HL-60/S4 treated with phorbol 12-myristate 13-acetate at 8.2 ng/mL for 4 days and 3 days (cell line): ENCODE data around the gene KASH5.
"Not testable (repeated sequence)": the region's sequence is repeated elsewhere in the genome, so short reads cannot be mapped to it uniquely, and the experiment has no call there.

ENCODE experiments used
- in situ Hi-C: fragments of 300-500 bp; cut with MboI; formaldehyde crosslinking; loops from 2 replicates; pipeline ENCODE4 v1.15.0; 2022; ENCODE audit warnings: low sequenced_read_pairs

The KASH5 gene

GRCh38 chr19:49435670-49436069, 47.6 kb downstream of the KASH5 start:
- in situ Hi-C loops, result loop anchor here (5.0 kb wide), 1 partner anchor 43 kb away; no protein-coding TSS in a partner anchor

GRCh38 chr19:49436381-49437017, 48.5 kb downstream of the KASH5 start:
- in situ Hi-C loops, result loop anchor here (5.0 kb wide), 1 partner anchor 44 kb away; no protein-coding TSS in a partner anchor

GRCh38 chr19:49437231-49437630, 49.2 kb downstream of the KASH5 start:
- in situ Hi-C loops, result loop anchor here (5.0 kb wide), 1 partner anchor 45 kb away; no protein-coding TSS in a partner anchor

- in situ Hi-C loops, result loop anchor here (5.0 kb wide), 1 partner anchor 46 kb away; no protein-coding TSS in a partner anchor
Observed at GRCh38 chr19:49438261-49438660, 50.2 kb downstream of the KASH5 start.

GRCh38 chr19:49439836-49440235, 51.8 kb downstream of the KASH5 start:
- in situ Hi-C loops, result loop anchor here (5.0 kb wide), 1 partner anchor 48 kb away; no protein-coding TSS in a partner anchor

GRCh38 chr19:49440439-49441209, 52.6 kb downstream of the KASH5 start:
- in situ Hi-C loops, result no loop called here

- in situ Hi-C loops, result no loop called here
Observed at GRCh38 chr19:49441210-49441959, 53.3 kb downstream of the KASH5 start, which contains the start of gene SLC17A7. Gene SLC17A7, minus strand, starts transcription at chr19:49441527. Its CDS starts 148 bp downstream, at chr19:49441379.

- in situ Hi-C loops, result no loop called here
Observed at GRCh38 chr19:49441960-49442350, 53.9 kb downstream of the KASH5 start.

- in situ Hi-C loops, result no loop called here
Observed at GRCh38 chr19:49442354-49442753, 54.3 kb downstream of the KASH5 start.

GRCh38 chr19:49442771-49443365, 54.8 kb downstream of the KASH5 start:
- in situ Hi-C loops, result no loop called here

GRCh38 chr19:49443366-49444099, 55.5 kb downstream of the KASH5 start:
- in situ Hi-C loops, result no loop called here

GRCh38 chr19:49444100-49444700, 56.2 kb downstream of the KASH5 start:
- in situ Hi-C loops, result not testable (repeated sequence)

GRCh38 chr19:49445997-49446396, 57.9 kb downstream of the KASH5 start:
- in situ Hi-C loops, result no loop called here

- in situ Hi-C loops, result no loop called here
Observed at GRCh38 chr19:49447485-49448431, 59.7 kb downstream of the KASH5 start.

- in situ Hi-C loops, result no loop called here
Observed at GRCh38 chr19:49448432-49448786, 60.4 kb downstream of the KASH5 start.

- in situ Hi-C loops, result no loop called here
Observed at GRCh38 chr19:49450405-49450804, 62.4 kb downstream of the KASH5 start.

GRCh38 chr19:49451430-49452181, 63.6 kb downstream of the KASH5 start, which contains the start of gene PIH1D1:
Gene PIH1D1, minus strand, starts transcription at chr19:49451814. Its CDS starts 240 bp downstream, at chr19:49451574.
- in situ Hi-C loops, result no loop called here
